ENCODE results near the gene PET100.

Gene PET100

DNA sequence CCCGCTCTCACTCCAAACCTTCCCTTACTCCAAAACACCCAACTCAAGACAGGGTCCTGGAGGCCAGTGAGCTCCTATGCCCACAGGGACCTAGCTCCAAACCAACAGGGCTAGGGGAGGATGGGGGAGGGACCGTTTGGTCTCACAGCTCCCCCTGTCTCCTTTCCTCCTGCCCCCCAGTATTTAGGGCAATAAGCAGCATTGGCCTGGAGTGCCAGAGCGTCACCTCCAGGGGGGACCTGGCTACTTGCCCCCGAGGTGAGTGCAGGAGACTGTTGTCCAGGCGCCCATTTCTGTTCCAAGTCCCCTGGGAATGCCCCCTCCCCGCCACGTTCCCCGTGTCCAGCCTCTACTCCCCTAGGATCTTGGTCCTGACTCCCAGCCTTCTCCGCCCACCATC lies 40.0 kb downstream of the PET100 start:
- Mint-ChIP-seq H3K27ac (no peak overlapping the region), H3K9me3 (peaks cover 6% of the 10 kb centered on the region), H3K4me1 (peaks cover 16% of the 10 kb centered on the region), H3K27me3 (peaks cover 30% of the 10 kb centered on the region), H3K36me3 (ENCODE audit: low read depth) (no peaks in the 10 kb centered on the region), H3K4me3 (no peak overlapping the region)
- ATAC-seq (no peak), DNase-seq (no peak)

DNA sequence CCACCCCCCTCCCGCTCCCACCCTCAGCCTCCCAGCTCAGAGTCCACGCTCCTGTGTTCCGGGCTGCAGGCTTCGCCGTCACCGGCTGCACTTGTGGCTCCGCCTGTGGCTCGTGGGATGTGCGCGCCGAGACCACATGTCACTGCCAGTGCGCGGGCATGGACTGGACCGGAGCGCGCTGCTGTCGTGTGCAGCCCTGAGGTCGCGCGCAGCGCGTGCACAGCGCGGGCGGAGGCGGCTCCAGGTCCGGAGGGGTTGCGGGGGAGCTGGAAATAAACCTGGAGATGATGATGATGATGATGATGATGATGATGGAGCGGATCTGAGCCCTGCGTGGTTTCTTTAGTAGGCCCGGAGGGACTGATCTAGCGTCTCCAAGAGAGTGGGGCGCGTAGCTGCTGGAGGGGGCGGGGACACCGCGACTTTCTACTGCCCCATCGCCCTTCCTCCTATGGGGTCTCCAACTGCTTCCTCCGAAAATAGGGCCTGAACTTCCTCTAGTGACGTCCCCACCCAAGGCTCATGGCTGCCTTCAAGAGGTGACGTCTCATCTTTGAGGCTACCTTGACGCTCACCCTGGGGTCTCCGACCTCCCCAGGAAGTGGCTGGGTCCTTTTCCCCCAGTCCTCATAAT lies 40.7 kb downstream of the PET100 start:
- Mint-ChIP-seq H3K9me3 (peaks cover 7% of the 10 kb centered on the region), H3K27me3 (peaks cover 31% of the 10 kb centered on the region), H3K4me3 (peak overlapping the region; percentile 24), H3K4me1 (peaks cover 16% of the 10 kb centered on the region), H3K27ac (no peak overlapping the region), H3K36me3 (ENCODE audit: low read depth) (no peaks in the 10 kb centered on the region)
- DNase-seq (no peak), ATAC-seq (peak; percentile 57)

DNA sequence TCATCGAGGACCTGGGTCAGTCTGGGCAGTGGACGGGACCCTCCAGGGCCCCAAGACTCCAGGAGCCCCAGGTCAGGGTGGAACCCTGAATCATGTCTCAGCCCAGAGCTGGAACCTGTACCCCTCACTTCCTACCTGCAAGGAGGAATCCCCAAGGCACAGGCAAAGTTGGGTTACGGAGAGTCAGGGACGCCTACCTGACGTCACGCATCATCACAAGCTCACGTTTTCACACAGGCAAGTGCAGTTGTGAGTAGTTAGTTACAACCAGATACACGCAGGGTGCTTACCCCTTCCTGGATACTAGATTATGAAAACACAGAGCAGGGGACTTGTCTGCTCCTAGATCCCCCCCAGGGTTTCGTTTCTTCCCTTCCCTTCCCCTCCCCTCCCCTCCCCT lies 41.2 kb downstream of the PET100 start:
- no peak for ATAC-seq
- Mint-ChIP-seq H3K4me1 (peaks cover 17% of the 10 kb centered on the region), H3K36me3 (ENCODE audit: low read depth) (no peaks in the 10 kb centered on the region), H3K4me3 (peak overlapping the region; percentile 24), H3K27ac (no peak overlapping the region), H3K9me3 (peaks cover 7% of the 10 kb centered on the region), H3K27me3 (peaks cover 33% of the 10 kb centered on the region)
- DNase-seq = no peak

DNA sequence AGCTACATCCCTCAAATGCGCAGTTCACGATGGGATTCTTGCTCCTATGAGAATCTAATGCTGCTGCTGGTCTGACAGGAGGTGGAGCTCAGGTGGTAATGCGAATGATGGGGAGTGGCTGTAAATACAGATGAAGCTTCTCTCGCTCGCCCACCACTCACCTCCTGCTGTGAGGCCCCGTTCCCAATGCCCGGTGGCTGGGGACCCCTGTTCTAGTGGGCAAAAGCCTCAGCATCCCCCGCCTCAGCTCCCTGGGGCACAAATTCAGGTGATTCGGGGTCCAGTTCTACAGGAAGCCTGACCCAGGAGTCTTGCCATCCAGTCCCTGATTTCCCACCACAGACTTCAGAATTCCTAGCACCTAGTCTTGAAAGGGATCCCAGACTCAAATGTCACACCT lies 42.9 kb downstream of the PET100 start:
- ATAC-seq = no peak
- no peaks in the 10 kb centered on the region for H3K36me3 Mint-ChIP-seq (ENCODE audit: low read depth)
- peaks cover 7% of the 10 kb centered on the region for H3K9me3 Mint-ChIP-seq
- H3K27me3 Mint-ChIP-seq = peaks cover 46% of the 10 kb centered on the region
- H3K4me3 Mint-ChIP-seq = no peak overlapping the region
- H3K27ac Mint-ChIP-seq = no peak overlapping the region
- peaks cover 33% of the 10 kb centered on the region for H3K4me1 Mint-ChIP-seq
- DNase-seq = no peak

DNA sequence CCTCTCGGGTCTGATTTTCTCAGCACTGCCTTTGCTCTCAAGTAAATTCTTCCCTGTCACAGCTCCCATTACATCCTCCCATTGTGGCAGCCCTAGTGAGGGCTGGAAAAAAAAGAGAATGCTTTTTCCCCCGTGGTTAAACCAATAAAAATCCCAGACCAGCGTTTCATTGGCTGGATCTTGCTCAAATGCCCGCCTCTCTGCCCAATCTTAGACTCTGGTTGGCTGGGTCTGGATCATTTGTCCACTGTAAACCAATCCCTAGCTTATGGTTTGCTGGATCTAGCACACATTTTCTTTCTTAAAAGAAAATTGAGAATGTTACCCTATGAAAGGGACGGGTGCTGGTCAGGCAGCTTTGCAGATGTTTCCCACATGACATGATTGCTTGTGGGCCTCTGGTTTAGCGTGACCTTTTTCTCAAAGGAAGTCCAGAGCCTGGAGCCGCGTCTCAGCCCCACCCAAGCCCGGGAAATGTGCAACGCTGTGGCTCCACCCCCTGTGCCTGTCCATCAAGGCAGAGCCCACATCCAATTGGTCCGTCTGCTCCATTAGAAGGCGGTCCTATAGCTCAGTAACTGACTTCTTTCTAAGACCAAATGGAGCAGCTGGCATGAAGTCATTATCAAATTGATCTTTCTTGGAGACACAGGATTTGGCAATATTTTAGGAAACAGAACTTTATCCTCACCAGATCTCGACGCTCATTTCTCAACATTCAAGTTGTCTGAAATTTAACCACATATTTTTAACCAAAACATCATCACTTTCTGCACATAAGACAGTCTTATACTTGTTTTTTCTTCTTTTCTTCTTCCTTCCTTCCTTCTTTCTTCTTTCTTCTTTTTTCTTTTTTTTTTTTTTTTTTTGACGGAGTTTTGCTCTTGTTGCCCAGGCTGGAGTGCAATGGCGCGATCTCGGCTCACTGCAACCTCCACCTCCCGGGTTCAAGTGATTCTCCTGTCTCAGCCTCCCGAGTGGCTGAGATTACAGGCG lies 44.7 kb downstream of the PET100 start:
- peak; percentile 29 for ATAC-seq
- peaks cover 56% of the 10 kb centered on the region for H3K27me3 Mint-ChIP-seq
- no peak overlapping the region for H3K4me3 Mint-ChIP-seq
- peaks cover 48% of the 10 kb centered on the region for H3K4me1 Mint-ChIP-seq
- H3K9me3 Mint-ChIP-seq = peaks cover 7% of the 10 kb centered on the region
- H3K36me3 Mint-ChIP-seq (ENCODE audit: low read depth) = no peaks in the 10 kb centered on the region
- H3K27ac Mint-ChIP-seq = no peak overlapping the region
- peak; percentile 53 for DNase-seq

DNA sequence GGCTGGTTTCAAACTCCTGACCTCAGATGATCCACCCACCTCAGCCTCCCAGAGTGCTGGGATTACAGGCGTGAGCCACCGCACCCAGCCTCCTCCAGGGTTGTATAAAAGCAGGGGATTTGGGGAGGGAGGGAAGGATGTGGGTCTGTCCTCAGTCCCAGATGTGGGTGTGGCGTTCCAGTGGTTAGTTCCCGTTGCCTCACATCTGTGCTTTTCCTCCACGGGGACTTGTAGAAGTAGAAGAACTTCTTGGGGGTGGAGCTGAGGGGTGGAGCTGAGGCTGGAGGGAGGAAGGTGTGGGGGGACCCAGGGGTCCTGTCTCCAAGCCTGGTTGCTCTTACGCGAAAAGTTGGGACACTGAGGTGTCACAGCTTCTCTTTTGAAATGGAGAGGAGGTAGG lies 46.8 kb downstream of the PET100 start:
- Mint-ChIP-seq H3K27me3 (peaks cover 46% of the 10 kb centered on the region), H3K4me3 (no peak overlapping the region), H3K4me1 (peaks cover 52% of the 10 kb centered on the region), H3K36me3 (ENCODE audit: low read depth) (no peaks in the 10 kb centered on the region), H3K9me3 (peaks cover 7% of the 10 kb centered on the region), H3K27ac (no peak overlapping the region)
- DNase-seq (no peak), ATAC-seq (no peak)

DNA sequence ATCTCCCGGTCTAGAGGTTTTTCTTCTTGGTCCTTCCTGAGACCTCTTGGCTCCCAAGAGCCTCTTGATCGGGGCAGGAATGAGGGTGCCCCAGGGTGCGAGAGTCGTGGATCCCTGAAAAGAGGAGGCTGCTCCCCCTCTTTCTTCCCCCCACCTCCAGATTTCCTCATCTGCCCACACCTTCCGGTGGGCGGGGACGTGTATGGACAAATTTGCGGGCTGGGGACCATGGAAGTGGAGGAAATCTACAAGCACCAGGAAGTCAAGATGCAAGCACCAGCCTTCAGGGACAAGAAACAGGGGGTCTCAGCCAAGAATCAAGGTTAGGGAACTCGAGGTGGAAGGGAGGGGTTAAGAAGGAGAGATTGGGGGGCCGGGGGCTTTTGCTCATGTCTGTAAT lies 47.3 kb downstream of the PET100 start, which contains the start of gene MCEMP1:
Gene MCEMP1 (plus strand): TSS at position 237 of the 400 bp plus-strand sequence. CDS start 31 bp downstream, at position 268.
- DNase-seq = no peak
- H3K27me3 Mint-ChIP-seq = peaks cover 43% of the 10 kb centered on the region
- H3K9me3 Mint-ChIP-seq = peaks cover 7% of the 10 kb centered on the region
- H3K4me3 Mint-ChIP-seq = no peak within 1 kb of the TSS
- peaks cover 2% of the 10 kb centered on the region for H3K36me3 Mint-ChIP-seq (ENCODE audit: low read depth)
- H3K4me1 Mint-ChIP-seq = peaks cover 54% of the 10 kb centered on the region
- no peak within 1 kb of the TSS for H3K27ac Mint-ChIP-seq
- ATAC-seq = no peak

DNA sequence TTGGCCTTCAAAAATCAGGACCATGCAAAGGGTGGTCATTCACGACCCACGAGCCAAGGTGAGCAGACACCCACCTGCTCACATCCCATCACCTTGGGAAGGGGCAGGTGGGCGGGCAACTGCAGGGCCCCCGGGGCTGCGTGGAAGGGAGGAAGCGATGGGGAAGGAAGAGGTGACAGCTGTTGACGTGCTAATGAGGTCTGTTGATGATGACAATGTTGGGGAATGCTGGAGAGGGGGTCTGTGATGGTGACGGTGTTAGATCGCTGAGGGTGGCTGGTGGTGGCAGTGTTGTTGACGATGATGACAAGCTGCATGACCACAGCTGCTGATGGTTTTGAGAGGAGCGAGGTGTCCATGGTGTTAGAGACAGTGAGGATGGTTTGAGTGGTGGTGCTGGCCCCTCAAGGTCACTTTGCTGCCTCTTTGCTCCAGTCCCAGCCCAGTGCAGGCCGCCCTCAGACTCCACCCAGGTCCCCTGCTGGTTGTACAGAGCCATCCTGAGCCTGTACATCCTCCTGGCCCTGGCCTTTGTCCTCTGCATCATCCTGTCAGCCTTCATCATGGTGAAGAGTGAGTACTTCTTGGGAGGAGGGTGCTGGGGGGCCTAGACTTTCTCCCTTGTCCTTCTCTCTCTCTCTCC lies 48.2 kb downstream of the PET100 start:
- Mint-ChIP-seq H3K4me3 (no peak overlapping the region), H3K27me3 (peaks cover 42% of the 10 kb centered on the region), H3K4me1 (peaks cover 61% of the 10 kb centered on the region), H3K36me3 (ENCODE audit: low read depth) (peaks cover 7% of the 10 kb centered on the region), H3K9me3 (peaks cover 7% of the 10 kb centered on the region), H3K27ac (no peak overlapping the region)
- no peak for ATAC-seq
- no peak for DNase-seq

DNA sequence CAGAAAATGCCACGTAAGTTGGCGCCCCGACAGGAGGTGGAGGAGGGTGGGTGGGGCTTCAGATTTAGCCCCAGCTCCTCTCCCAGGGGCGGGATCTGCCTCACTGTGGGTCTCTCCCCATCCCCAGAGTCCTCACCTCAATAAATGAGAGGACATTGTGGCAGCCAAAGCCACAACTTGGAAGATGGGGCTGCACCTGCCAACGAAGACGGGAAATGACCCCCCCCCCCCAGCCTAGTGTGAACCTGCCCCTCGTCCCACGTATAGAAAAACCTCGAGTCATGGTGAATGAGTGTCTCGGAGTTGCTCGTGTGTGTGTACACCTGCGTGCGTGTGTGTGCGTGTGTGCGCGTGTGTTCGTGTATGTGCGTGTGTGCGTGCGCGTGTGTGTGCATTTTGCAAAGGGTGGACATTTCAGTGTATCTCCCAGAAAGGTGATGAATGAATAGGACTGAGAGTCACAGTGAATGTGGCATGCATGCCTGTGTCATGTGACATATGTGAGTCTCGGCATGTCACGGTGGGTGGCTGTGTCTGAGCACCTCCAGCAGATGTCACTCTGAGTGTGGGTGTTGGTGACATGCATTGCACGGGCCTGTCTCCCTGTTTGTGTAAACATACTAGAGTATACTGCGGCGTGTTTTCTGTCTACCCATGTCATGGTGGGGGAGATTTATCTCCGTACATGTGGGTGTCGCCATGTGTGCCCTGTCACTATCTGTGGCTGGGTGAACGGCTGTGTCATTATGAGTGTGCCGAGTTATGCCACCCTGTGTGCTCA lies 49.6 kb downstream of the PET100 start:
- Mint-ChIP-seq H3K4me3 (peak overlapping the region; percentile 48), H3K27me3 (peaks cover 36% of the 10 kb centered on the region), H3K27ac (peak overlapping the region; percentile 74), H3K4me1 (peaks cover 63% of the 10 kb centered on the region), H3K9me3 (peaks cover 4% of the 10 kb centered on the region), H3K36me3 (ENCODE audit: low read depth) (peaks cover 15% of the 10 kb centered on the region)
- DNase-seq (peak; percentile 61), ATAC-seq (peak; percentile 53)

DNA sequence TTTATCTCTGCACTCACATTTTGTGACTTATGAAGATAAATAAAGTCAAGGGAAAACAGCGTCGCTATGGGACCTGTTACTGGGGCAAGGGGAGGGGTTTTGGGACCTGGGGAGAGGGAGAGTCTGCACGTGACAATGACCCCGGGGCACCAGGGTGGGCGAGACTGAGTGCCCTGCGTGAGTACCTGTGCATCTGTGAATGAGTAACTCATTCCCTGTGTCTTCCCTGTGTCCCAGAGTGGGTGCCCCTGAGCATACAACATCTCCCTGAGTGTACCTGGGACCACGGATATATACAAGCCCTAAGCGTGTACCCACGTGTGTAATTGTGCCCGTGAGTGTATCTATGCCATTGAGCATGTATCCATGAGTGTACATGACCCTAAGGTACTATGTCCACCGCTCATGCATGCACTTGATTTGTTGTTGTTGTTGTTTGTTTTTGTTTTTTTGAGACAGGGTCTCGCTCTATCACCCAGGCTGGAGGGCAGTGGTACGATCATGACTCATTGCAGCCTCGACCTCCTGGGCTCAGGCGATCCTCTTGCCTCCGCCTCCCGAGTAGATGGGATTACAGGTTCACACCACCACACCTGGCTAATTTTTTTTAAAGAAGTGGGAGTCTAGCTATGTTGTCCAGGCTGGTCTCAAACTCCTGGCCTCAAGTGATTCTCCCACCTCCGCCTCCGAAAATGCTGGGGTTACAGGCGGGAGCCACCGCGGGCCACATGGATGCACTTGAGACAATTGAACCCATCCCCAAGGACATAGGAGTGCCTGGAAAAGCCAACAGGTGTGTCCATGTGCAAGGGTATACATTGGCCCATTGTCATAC lies 50.4 kb downstream of the PET100 start:
- DNase-seq (no peak), ATAC-seq (no peak)
- Mint-ChIP-seq H3K27ac (peak overlapping the region; percentile 74), H3K4me1 (peaks cover 58% of the 10 kb centered on the region), H3K9me3 (no peaks in the 10 kb centered on the region), H3K4me3 (peak overlapping the region; percentile 85), H3K27me3 (peaks cover 32% of the 10 kb centered on the region), H3K36me3 (ENCODE audit: low read depth) (peaks cover 15% of the 10 kb centered on the region)

DNA sequence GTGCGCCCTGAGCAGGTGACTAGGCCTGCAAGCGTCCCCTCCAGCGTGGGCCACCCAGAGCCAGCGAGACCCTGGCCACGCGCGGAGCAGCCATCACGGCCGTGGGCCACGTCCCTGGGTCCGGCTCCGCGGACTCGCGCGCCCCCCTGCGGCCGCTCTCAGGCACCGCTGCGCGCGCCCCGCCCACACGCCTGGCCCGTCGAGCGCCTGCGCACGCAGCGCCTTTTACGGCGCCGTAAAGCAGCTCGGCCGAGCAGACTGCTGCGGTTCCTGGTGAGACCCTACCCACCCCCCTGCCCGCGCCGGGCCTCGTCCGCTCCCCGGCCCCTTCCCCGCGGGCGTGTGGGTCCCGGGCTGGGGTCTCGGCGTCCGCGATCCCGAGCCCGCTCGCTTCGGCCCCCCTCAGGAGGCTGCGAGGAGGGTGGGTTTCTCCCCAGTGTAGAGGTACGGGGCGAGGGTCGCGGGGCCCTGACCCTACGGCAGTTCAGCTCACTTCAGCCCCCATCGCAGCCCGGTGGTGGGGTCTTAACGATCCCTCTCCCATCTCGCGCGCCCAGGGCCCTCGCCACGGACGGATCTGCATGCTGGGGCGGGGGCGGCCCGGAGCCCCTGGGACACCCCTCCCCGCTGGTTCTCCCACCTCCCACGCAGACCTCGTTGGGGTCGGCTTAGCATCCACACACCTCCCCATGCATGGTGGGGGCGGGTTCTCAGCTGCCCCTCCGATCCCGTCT lies 51.2 kb downstream of the PET100 start, which contains the start of gene TRAPPC5:
Gene TRAPPC5 (plus strand): TSS at position 228 of the 734 bp plus-strand sequence. CDS start 1,421 bp downstream, outside the sequence.
- DNase-seq = peak; percentile 89
- Mint-ChIP-seq H3K4me1 (peaks cover 59% of the 10 kb centered on the region), H3K36me3 (ENCODE audit: low read depth) (peaks cover 19% of the 10 kb centered on the region), H3K9me3 (no peaks in the 10 kb centered on the region), H3K27me3 (peaks cover 30% of the 10 kb centered on the region), H3K4me3 (peak within 1 kb of the TSS; percentile 85), H3K27ac (peak within 1 kb of the TSS; percentile 93)
- ATAC-seq = peak; percentile 37
